Activated naive CD4-positive, alpha-beta T cell treated with anti-CD3 and anti-CD28 coated beads, Interleukin-2, amount 50 U/mL, for 24 hours (primary cell): Measurements from ENCODE around the gene CAMTA2.
"Not testable (repeated sequence)": the region's sequence is repeated elsewhere in the genome, so short reads cannot be mapped to it uniquely, and the experiment has no call there.

Experiments used
- H3K27ac Mint-ChIP-seq: one replicate; pipeline ENCODE4 v1.8.0; 2021; ENCODE audit warnings: mild to moderate bottlenecking, mixed read lengths
- H3K27me3 Mint-ChIP-seq: one replicate; pipeline ENCODE4 v1.8.0; 2021; ENCODE audit warnings: mixed read lengths
- H3K36me3 Mint-ChIP-seq: one replicate; pipeline ENCODE4 v1.8.0; 2021; ENCODE audit warnings: mixed read lengths
- H3K4me1 Mint-ChIP-seq: one replicate; pipeline ENCODE4 v1.8.0; 2021; ENCODE audit warnings: mixed read lengths
- H3K4me3 Mint-ChIP-seq: one replicate; pipeline ENCODE4 v1.8.0; 2021; ENCODE audit warnings: mild to moderate bottlenecking, mixed read lengths
- H3K9me3 Mint-ChIP-seq: one replicate; pipeline ENCODE4 v1.8.0; 2021; ENCODE audit warnings: mixed read lengths

The CAMTA2 gene, protein sequence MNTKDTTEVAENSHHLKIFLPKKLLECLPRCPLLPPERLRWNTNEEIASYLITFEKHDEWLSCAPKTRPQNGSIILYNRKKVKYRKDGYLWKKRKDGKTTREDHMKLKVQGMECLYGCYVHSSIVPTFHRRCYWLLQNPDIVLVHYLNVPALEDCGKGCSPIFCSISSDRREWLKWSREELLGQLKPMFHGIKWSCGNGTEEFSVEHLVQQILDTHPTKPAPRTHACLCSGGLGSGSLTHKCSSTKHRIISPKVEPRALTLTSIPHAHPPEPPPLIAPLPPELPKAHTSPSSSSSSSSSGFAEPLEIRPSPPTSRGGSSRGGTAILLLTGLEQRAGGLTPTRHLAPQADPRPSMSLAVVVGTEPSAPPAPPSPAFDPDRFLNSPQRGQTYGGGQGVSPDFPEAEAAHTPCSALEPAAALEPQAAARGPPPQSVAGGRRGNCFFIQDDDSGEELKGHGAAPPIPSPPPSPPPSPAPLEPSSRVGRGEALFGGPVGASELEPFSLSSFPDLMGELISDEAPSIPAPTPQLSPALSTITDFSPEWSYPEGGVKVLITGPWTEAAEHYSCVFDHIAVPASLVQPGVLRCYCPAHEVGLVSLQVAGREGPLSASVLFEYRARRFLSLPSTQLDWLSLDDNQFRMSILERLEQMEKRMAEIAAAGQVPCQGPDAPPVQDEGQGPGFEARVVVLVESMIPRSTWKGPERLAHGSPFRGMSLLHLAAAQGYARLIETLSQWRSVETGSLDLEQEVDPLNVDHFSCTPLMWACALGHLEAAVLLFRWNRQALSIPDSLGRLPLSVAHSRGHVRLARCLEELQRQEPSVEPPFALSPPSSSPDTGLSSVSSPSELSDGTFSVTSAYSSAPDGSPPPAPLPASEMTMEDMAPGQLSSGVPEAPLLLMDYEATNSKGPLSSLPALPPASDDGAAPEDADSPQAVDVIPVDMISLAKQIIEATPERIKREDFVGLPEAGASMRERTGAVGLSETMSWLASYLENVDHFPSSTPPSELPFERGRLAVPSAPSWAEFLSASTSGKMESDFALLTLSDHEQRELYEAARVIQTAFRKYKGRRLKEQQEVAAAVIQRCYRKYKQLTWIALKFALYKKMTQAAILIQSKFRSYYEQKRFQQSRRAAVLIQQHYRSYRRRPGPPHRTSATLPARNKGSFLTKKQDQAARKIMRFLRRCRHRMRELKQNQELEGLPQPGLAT

DNA sequence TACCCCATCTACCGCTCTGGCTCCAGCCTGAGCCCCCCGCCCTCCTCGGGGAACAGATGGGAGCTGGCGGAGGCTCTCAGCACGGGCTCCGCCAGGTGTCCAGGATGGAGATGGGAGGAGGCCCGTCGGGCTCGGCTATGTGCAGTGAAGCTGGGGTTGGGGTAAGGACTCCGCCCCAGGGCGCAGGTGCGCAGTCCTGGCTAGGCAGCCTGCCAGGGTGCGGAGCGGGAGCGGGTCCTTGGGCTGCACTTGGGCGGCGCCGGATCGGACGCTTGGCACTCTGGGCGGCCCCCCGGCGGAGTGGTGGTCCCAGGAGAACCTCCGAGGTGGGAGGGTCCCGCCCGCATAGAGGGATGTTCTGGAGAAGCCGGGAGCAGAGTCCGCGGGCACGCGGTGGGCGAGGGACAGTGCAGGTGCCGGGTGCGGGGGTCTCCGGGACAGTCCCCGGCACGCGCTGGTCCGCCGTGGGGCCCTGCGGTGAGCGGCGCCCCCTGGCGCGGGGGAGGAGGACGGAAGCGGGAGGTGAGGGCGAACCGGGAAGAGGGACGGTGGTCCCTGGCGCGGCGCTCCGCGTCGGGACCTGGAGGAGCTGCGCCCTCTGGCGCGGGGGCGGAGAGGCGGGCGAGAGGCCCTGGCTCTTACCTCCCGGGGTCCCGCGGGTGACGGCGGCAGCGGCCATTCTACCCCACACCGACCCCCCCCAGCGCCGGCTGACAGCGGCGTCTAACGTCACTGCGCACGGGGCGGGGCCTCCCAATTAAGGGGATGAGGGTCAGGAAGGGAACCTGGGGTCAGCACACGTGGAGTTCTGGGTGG is at the start of gene CAMTA2:
Gene CAMTA2, minus strand, starts transcription at position 725 of the 816 bp plus-strand sequence. CDS start 1,453 bp downstream, outside the sequence.
- H3K36me3 Mint-ChIP-seq, result peaks cover 3% of the 10 kb centered on the region
- H3K4me3 Mint-ChIP-seq, result peak within 1 kb of the TSS; percentile 98
- no peaks in the 10 kb centered on the region for H3K27me3 Mint-ChIP-seq
- peak within 1 kb of the TSS; percentile 90 for H3K27ac Mint-ChIP-seq
- peaks cover 49% of the 10 kb centered on the region for H3K4me1 Mint-ChIP-seq
- no peaks in the 10 kb centered on the region for H3K9me3 Mint-ChIP-seq

DNA sequence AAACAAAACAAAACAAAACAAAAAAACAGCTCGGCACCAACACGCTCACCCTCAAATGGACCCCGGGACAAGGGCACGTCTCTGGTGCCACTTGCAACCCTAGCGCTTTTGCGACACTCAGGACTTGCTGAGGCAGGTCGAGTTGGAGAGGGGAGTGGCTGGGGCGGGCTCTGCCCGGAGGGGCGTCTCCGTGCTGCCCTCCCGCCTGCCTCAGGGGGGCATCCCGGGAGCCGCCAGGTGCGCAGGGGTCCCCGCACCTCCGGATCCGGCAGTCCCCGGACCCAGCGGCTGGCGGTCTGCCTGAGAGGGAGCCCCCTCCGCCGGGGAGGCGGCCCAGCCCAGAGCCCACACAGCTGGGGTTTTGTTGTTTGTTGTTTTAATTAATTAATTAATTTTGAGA is 47.8 kb upstream of the CAMTA2 start, which contains the start of gene SLC52A1:
Gene SLC52A1, minus strand, starts transcription at position 112 of the 400 bp plus-strand sequence. CDS start 820 bp downstream, outside the sequence.
- Mint-ChIP-seq H3K36me3 (no peaks in the 10 kb centered on the region), H3K27me3 (no peaks in the 10 kb centered on the region), H3K4me3 (no peak within 1 kb of the TSS), H3K9me3 (no peaks in the 10 kb centered on the region), H3K27ac (no peak within 1 kb of the TSS), H3K4me1 (peaks cover 23% of the 10 kb centered on the region)

DNA sequence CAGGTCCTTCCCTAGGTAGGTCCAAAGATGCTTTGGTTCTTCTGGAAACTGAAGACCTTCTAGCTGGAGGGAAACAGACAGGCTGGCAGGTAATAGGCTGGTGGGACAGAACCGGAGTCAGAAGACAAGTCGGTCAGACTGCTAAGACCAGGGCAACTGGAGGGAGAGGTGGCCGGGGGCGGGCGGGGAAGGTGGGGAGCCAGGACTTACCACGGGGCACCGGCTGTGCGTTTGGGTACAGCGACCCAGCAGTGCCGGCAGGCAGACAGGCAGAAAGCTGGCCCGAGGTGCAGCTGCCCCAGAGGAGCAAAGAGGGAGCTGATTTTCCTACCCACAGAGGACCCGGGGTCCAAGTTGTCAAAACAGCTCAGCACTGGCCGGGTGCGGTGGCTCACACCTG is 47.2 kb upstream of the CAMTA2 start:
- Mint-ChIP-seq H3K4me3 (no peak overlapping the region), H3K27ac (no peak overlapping the region), H3K9me3 (no peaks in the 10 kb centered on the region)

DNA sequence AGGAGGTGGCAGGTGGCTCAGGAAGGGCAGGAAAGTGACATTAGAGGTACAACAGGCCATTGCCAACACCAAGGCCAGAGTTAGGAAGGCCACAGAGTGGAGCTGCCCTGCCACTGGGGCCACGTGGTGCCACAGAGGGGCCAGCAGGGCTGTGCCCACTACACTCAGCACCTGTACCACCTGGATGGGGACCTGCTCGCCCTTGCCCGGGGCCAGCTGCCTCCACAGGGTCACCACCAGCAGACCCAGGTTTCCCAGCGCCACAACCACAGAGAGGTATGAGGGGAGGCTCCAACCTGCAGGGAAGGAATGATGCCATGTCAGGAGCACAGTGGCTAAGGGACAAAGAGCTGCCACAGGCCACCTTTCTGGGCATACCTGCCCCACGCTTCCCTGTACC is 46.6 kb upstream of the CAMTA2 start:
- no peak overlapping the region for H3K4me3 Mint-ChIP-seq
- H3K27ac Mint-ChIP-seq, result no peak overlapping the region
- H3K36me3 Mint-ChIP-seq, result no peaks in the 10 kb centered on the region
- no peaks in the 10 kb centered on the region for H3K9me3 Mint-ChIP-seq
- peaks cover 25% of the 10 kb centered on the region for H3K4me1 Mint-ChIP-seq
- no peaks in the 10 kb centered on the region for H3K27me3 Mint-ChIP-seq

More for the DNA sequence above, 47.2 kb upstream of the CAMTA2 start:
- no peaks in the 10 kb centered on the region for H3K27me3 Mint-ChIP-seq
- H3K4me1 Mint-ChIP-seq, result peaks cover 25% of the 10 kb centered on the region
- no peaks in the 10 kb centered on the region for H3K36me3 Mint-ChIP-seq

DNA sequence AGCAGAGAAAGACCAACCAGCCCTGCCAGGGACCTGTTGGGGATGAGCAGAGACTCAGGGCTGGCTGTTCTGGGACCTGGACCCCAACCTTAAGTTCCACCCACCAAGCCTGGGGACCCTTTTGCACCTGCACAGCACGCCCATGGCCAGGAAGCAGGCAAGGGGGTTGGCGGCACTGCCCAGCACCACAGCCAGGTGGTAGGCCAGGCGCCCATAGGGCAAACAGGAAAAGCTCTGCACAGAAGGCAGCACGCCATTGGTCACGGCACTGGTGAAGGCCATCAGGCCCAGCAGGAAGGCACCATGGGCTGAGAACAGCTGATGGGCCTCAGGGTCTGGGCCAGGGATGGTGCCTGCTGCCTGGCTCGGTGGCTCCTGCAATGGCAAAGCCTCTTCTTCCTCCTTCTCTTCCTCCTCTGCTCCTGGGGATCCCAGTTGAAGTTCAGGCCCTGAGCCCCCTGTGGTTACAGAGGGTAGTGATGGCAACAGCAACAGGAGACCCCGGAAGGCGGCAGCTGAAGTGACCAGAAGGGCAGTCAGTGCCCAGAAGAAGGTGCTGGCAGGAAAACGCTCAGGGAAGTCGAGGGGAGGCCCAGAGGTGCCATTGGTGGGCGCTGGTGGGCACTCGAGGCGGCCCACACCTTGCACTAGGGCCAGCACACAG is 46.0 kb upstream of the CAMTA2 start:
- Mint-ChIP-seq H3K4me1 (peaks cover 25% of the 10 kb centered on the region), H3K27ac (no peak overlapping the region), H3K4me3 (no peak overlapping the region), H3K27me3 (no peaks in the 10 kb centered on the region), H3K9me3 (no peaks in the 10 kb centered on the region), H3K36me3 (no peaks in the 10 kb centered on the region)

DNA sequence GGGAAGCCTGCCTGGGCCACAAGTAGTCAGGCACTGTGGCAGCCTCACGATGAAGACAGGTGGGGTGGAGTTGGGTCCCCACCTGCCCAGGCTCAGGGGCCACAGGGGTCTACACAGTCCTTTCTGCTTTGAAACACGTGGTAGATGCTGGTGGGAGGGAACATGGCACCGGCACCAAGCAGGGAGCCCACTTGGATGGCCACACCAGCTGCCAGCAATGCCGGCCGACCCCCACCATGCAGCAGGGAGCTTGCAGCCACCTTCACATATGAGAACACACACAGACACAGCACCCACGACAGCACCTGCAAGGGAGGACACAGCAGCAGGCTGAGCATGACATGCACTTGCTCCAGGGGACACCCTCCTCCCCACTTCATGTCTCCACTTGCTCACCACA is 45.4 kb upstream of the CAMTA2 start:
- Mint-ChIP-seq H3K4me3 (peak overlapping the region; percentile 7), H3K36me3 (no peaks in the 10 kb centered on the region), H3K27ac (no peak overlapping the region), H3K9me3 (no peaks in the 10 kb centered on the region), H3K27me3 (no peaks in the 10 kb centered on the region), H3K4me1 (peaks cover 25% of the 10 kb centered on the region)

DNA sequence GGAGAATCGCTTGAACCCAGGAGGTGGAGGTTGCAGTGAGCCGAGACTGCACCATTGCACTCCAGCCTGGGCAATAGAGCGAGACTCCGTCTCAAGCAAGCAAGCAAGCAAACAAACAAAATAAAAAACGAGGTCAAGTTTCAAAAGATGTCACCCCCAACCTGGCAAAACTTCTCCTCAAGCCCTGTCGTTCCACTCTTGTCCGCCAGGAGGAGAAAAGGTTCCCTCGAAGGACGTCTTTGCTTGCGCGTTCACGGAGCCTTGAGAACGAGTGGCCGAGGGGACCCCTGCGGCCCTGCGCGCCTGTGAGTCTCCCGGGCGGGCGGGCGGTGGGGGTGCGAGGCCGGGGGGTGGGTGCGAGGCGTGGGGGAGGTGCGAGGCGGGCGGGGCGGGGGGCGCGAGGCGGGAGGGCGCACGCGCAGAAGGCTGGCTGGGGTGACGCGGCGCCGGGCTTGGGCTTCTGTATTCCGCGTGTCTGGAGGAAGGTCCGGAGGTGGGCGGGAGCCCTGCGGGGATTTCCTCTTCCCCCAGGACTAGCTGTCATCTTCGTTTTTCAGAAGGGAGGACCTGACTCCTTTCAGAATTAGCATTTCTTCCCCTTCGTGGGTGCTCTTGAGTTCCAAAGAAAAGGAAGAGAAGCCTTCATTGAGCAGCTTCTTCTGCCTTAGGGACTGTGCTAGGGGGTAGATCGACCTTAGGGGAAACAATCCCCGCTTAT is 44.0 kb upstream of the CAMTA2 start:
- Mint-ChIP-seq H3K27ac (peak overlapping the region; percentile 84), H3K36me3 (no peaks in the 10 kb centered on the region), H3K27me3 (no peaks in the 10 kb centered on the region), H3K4me3 (peak overlapping the region; percentile 87), H3K4me1 (peaks cover 25% of the 10 kb centered on the region), H3K9me3 (no peaks in the 10 kb centered on the region)

DNA sequence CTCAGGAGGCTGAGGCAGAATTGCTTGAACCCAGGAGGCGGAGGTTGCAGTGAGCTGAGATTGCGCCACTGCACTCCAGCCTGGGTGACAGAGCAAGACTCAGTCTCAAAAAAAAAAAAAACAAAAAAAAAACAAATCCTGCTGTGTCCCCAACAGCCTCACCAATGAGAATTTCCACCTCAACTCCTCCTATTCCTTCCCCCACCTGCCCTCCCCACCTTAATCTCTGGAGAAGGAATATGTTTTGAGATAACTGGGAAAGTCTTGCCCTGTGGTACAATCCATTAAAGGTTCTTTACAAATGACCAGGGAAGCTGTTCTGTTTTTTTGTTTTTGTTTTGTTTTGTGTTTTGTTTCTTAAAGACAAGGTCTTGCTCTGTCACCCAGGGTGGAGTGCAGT is 42.7 kb upstream of the CAMTA2 start:
- not testable (repeated sequence) for H3K27ac Mint-ChIP-seq, H3K9me3 Mint-ChIP-seq, H3K27me3 Mint-ChIP-seq, H3K4me3 Mint-ChIP-seq, H3K36me3 Mint-ChIP-seq
- peaks cover 25% of the 10 kb centered on the region for H3K4me1 Mint-ChIP-seq

DNA sequence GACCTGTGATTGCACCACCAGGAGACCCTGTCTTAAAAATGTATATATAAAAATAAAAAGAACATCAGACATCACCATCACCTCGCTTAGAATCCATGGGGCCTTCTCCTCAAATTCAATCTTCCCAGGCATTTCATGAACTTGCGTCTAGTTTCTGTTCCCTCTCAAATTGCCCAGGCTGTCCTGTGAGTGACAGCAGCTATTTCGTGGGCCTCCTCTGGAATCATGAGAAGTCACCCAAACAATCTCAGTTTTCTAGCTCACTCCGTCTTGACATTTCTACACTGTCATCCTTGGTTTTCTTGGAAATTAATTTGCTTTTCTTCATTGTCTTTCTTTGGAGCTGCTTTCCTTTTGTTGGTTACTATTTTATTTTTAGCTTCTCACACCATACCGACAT is 40.4 kb upstream of the CAMTA2 start:
- Mint-ChIP-seq H3K36me3 (no peaks in the 10 kb centered on the region), H3K27ac (no peak overlapping the region), H3K9me3 (no peaks in the 10 kb centered on the region), H3K4me1 (peaks cover 20% of the 10 kb centered on the region), H3K27me3 (no peaks in the 10 kb centered on the region), H3K4me3 (no peak overlapping the region)

DNA sequence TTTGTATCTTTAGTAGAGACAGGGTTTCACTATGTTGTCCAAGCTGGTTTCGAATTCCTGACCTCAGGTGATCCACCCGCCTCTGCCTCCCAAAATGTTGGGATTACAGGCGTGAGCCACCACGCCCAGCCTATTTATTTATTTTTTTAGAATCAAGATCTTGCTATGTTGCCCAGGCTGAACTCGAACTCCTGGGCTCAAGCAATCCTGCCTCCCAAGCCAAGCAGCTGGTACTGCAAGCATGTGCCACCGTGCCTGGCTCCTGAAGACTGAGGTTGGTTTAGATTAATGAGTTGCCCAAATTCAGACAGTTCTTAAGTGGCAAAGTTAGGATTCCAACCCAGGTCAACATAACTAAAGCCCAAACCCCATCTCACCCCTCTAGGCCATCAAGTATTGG is 39.8 kb upstream of the CAMTA2 start:
- no peak overlapping the region for H3K4me3 Mint-ChIP-seq
- H3K36me3 Mint-ChIP-seq, result no peaks in the 10 kb centered on the region
- H3K27me3 Mint-ChIP-seq, result no peaks in the 10 kb centered on the region
- no peak overlapping the region for H3K27ac Mint-ChIP-seq
- H3K4me1 Mint-ChIP-seq, result peaks cover 17% of the 10 kb centered on the region
- no peaks in the 10 kb centered on the region for H3K9me3 Mint-ChIP-seq

DNA sequence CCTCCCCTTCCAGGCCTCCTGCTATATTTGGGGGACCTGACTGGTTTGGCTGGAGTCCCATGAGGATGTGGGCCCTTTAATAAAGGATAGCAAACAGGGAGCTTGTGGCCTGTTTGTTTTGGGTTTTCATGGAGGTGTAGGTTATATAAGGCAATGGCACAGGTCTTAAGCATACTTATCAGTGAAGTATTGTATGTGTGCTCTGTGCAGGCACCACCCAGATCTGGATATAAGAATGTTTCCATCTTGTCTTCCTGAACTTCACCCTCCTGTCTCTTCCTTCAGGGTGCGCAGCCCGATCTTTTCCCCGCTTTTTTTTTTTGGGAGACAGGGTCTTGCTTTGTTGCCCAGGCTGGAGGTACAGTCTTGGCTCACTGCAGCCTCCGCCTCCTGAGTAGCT is 37.1 kb upstream of the CAMTA2 start:
- Mint-ChIP-seq H3K9me3 (no peaks in the 10 kb centered on the region), H3K4me1 (peaks cover under 1% of the 10 kb centered on the region), H3K36me3 (peaks cover 1% of the 10 kb centered on the region), H3K27ac (no peak overlapping the region), H3K27me3 (no peaks in the 10 kb centered on the region), H3K4me3 (no peak overlapping the region)

DNA sequence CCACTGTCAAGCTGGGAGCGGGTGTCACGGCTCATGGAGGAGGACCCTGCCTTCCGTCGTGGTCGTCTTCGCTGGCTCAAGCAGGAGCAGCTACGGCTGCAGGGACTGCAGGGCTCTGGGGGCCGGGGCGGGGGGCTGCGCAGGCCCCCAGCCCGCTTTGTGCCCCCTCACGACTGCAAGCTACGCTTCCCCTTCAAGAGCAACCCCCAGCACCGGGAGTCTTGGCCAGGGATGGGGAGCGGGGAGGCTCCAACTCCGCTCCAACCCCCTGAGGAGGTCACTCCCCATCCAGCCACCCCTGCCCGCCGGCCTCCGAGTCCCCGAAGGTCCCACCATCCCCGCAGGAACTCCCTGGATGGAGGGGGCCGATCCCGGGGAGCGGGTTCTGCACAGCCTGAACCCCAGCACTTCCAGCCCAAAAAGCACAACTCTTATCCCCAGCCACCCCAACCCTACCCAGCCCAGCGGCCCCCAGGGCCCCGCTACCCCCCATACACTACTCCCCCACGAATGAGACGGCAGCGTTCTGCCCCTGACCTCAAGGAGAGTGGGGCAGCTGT is 36.2 kb upstream of the CAMTA2 start:
- H3K4me1 Mint-ChIP-seq, result peaks cover 6% of the 10 kb centered on the region
- H3K27me3 Mint-ChIP-seq, result no peaks in the 10 kb centered on the region
- no peak overlapping the region for H3K27ac Mint-ChIP-seq
- peaks cover 1% of the 10 kb centered on the region for H3K36me3 Mint-ChIP-seq
- H3K9me3 Mint-ChIP-seq, result no peaks in the 10 kb centered on the region
- no peak overlapping the region for H3K4me3 Mint-ChIP-seq

DNA sequence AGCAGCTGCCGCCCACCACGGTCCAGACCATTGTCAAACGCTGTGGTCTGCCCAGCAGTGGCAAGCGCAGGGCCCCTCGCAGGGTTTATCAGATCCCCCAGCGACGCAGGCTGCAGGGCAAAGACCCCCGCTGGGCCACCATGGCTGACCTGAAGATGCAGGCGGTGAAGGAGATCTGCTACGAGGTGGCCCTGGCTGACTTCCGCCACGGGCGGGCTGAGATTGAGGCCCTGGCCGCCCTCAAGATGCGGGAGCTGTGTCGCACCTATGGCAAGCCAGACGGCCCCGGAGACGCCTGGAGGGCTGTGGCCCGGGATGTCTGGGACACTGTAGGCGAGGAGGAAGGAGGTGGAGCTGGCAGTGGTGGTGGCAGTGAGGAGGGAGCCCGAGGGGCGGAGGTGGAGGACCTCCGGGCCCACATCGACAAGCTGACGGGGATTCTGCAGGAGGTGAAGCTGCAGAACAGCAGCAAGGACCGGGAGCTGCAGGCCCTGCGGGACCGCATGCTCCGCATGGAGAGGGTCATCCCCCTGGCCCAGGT is 34.8 kb upstream of the CAMTA2 start:
- Mint-ChIP-seq H3K27ac (no peak overlapping the region), H3K4me1 (peaks cover 6% of the 10 kb centered on the region), H3K4me3 (no peak overlapping the region), H3K9me3 (no peaks in the 10 kb centered on the region), H3K27me3 (no peaks in the 10 kb centered on the region), H3K36me3 (peaks cover 1% of the 10 kb centered on the region)
